Kidney (tissue), 14 donors: ENCODE data around the gene MXRA7. TPM values are rescaled to one million over a fixed set of nuclear protein-coding genes. Genes with fewer than 3 reads are reported as not detected.

ENCODE experiments used
- DNase-seq, 5 donors: peaks; one replicate each; pipeline ENCODE4 v3.0.0-alpha.2; 2013 to 2020
- FAIRE-seq: peaks from 2 replicates; lab custom pipeline; 2012; peaks lifted over from hg19 to GRCh38; lab: Jason Lieb, UNC
- H3K27ac ChIP-seq, 2 donors: one replicate each; pipeline ENCODE4 v1.7.0; 2013; ENCODE audit warnings: low read depth in 2 of 2, low read length in 2 of 2, inconsistent platforms in 1 of 2
- H3K27me3 ChIP-seq: one replicate; pipeline ENCODE4 v1.7.1; 2013; ENCODE audit warnings: low read length, inconsistent platforms; ENCODE audit not compliant: control insufficient read depth, insufficient read depth
- H3K36me3 ChIP-seq, 3 donors: one replicate each; pipeline versions ENCODE4 v1.7.0 to v1.7.1; 2013; ENCODE audit warnings: low read length in 3 of 3, control low read depth in 1 of 3, inconsistent platforms in 1 of 3; ENCODE audit not compliant: insufficient read depth in 3 of 3, control insufficient read depth in 2 of 3
- H3K4me1 ChIP-seq, 3 donors: one replicate each; pipeline versions ENCODE4 v1.7.0 to v1.7.1; 2013; ENCODE audit warnings: low read length in 3 of 3, inconsistent platforms in 1 of 3, low read depth in 1 of 3; ENCODE audit not compliant: control insufficient read depth in 2 of 3, insufficient read depth in 2 of 3
- H3K4me3 ChIP-seq, 3 donors: one replicate each; pipeline versions ENCODE4 v1.7.0 to v1.8.1; 2013; ENCODE audit warnings: low read length in 3 of 3, control low read depth in 1 of 3, inconsistent platforms in 1 of 3
- H3K9ac ChIP-seq, 3 donors: one replicate each; pipeline versions ENCODE4 v1.7.0 to v1.7.1; 2013; ENCODE audit warnings: low read length in 3 of 3, control low read depth in 1 of 3, inconsistent platforms in 1 of 3
- H3K9me3 ChIP-seq, 3 donors: one replicate each; pipeline versions ENCODE4 v1.7.0 to v1.7.1; 2013; ENCODE audit warnings: low read length in 3 of 3, control low read depth in 1 of 3, inconsistent platforms in 1 of 3; ENCODE audit not compliant: control insufficient read depth in 2 of 3, insufficient read depth in 1 of 3
- CTCF ChIP-seq: IDR thresholded peaks from 3 replicates; pipeline ENCODE4 v1.5.1; 2012; ENCODE audit warnings: mild to moderate bottlenecking, moderate library complexity, borderline replicate concordance; ENCODE audit not compliant: insufficient read depth; ENCODE audit errors: extremely low read depth
- intact Hi-C: fragments of 100-400 bp; cut with DNase I; formaldehyde crosslinking; loops from one replicate; pipeline ENCODE4 v1.11.1; 2022
- polyA plus RNA-seq: library from polyadenylated mRNA; stranded (reverse); fragments of 350-450 nt; fragmentation: Illumina TruSeq; extraction: RNeasy Lipid Tissue Mini Kit (QIAGEN cat#74804); gene quantifications from one replicate; pipeline ENCODE4 v1.2.3, GENCODE V29; 2014; ENCODE audit warnings: low read depth, low replicate concordance; ENCODE audit not compliant: insufficient read depth
- total RNA-seq: library from RNA; stranded (reverse); fragmentation: NEBNext Ultra II Directional; extraction: Animal tissue kit (Norgen Biotek cat#: 25700); gene quantifications from one replicate; pipeline ENCODE4 v1.2.1, GENCODE V29; 2021
- donor health status: control.
- donor health status: control.
- donor health status: control.
- donor health status: control.
- donor health status: control.
- donor health status: DM: yes; HTN: yes; CAD: no.
- donor health status: Normal renal cell carcinoma (clear cell type).

Gene MXRA7
- total and polyA plus RNA-seq, 2 donors from 2014 or later, result 72.4 to 130 TPM

GRCh38 chr17:76709077-76709950 is 1.5 kb downstream of the MXRA7 start:
- TF ChIP-seq CTCF, result no peak
- no peak for FAIRE-seq
- peaks cover 2 to 15% (median 13%) of the 10 kb centered on the region in 3 donors for H3K4me1 ChIP-seq

GRCh38 chr17:76707985-76708807 is 2.6 kb downstream of the MXRA7 start:
- H3K9ac ChIP-seq, result peak overlapping the region in 1 of 3 donors; percentile 48
- H3K4me3 ChIP-seq, result no peak overlapping the region

More at GRCh38 chr17:76709077-76709950, 1.5 kb downstream of the MXRA7 start:
- Histone ChIP-seq H3K9ac (peak overlapping the region in 2 of 3 donors; percentile 48 to 73), H3K27me3 (no peaks in the 10 kb centered on the region), H3K27ac (peak overlapping the region; percentile 65 to 90), H3K4me3 (peak overlapping the region; percentile 28 to 59 (median 37)), H3K36me3 (peaks cover 0 to 10% (median 7%) of the 10 kb centered on the region in 3 donors), H3K9me3 (no peaks in the 10 kb centered on the region)
- DNase-seq, result peak; percentile 91 to 96 (median 94)
- intact Hi-C loops, result no loop called here

GRCh38 chr17:76706817-76707216 is 3.9 kb downstream of the MXRA7 start:
- intact Hi-C loops, result no loop called here
- no peak for FAIRE-seq

More at GRCh38 chr17:76707985-76708807, 2.6 kb downstream of the MXRA7 start:
- Histone ChIP-seq H3K9me3 (no peaks in the 10 kb centered on the region), H3K36me3 (peaks cover 0 to 2% (median under 1%) of the 10 kb centered on the region in 3 donors), H3K27ac (peak overlapping the region; percentile 23 to 64), H3K27me3 (no peaks in the 10 kb centered on the region), H3K4me1 (peaks cover 2 to 15% (median 13%) of the 10 kb centered on the region in 3 donors)
- FAIRE-seq (no peak), DNase-seq (peak in 3 of 5 donors; percentile 46 to 66 (median 51))
- intact Hi-C loops, result no loop called here
- no peak for TF ChIP-seq CTCF

More at GRCh38 chr17:76706817-76707216, 3.9 kb downstream of the MXRA7 start:
- Histone ChIP-seq H3K36me3 (no peaks in the 10 kb centered on the region), H3K27me3 (no peaks in the 10 kb centered on the region), H3K9ac (no peak overlapping the region), H3K9me3 (no peaks in the 10 kb centered on the region), H3K27ac (no peak overlapping the region), H3K4me1 (peaks cover 2 to 15% (median 13%) of the 10 kb centered on the region in 3 donors), H3K4me3 (no peak overlapping the region)
- no peak for DNase-seq
- no peak for TF ChIP-seq CTCF
